HCT116 (cell line): ENCODE measurements around the gene MNAT1.

Source experiments
- CBX3 ChIP-seq: IDR thresholded peaks from 2 replicates; pipeline ENCODE4 v1.6.1; 2012; ENCODE audit warnings: low read depth
- EZH2 ChIP-seq: fragments of 200-600 bp; sonication (generic); IDR thresholded peaks from 2 replicates; pipeline ENCODE4 v1.6.1; 2017; ENCODE audit warnings: antibody characterized with exemption, mixed run types
- JUND ChIP-seq: IDR thresholded peaks from 2 replicates; pipeline ENCODE4 v1.6.1; 2012
- POLR2A ChIP-seq: IDR thresholded peaks from 2 replicates; pipeline ENCODE4 v1.7.0; 2011; ENCODE audit warnings: borderline replicate concordance; ENCODE audit not compliant: insufficient read depth, insufficient read length; ENCODE audit errors: extremely low read depth
- POLR2AphosphoS5 ChIP-seq: IDR thresholded peaks from 2 replicates; pipeline ENCODE4 v1.6.1; 2011; ENCODE audit warnings: mild to moderate bottlenecking, low read depth, low read length, moderate library complexity
- RAD21 ChIP-seq: IDR thresholded peaks from 2 replicates; pipeline ENCODE4 v1.6.1; 2012; ENCODE audit warnings: low read depth, mild to moderate bottlenecking
- SIN3A ChIP-seq: IDR thresholded peaks from 2 replicates; pipeline ENCODE4 v1.6.1; 2012; ENCODE audit warnings: low read depth
- TCF7L2 ChIP-seq: IDR thresholded peaks from 2 replicates; pipeline ENCODE4 v1.7.0; 2011; ENCODE audit warnings: borderline replicate concordance, inconsistent platforms; ENCODE audit not compliant: insufficient read depth, insufficient read length; ENCODE audit errors: extremely low read depth
- YY1 ChIP-seq: IDR thresholded peaks from 2 replicates; pipeline ENCODE4 v1.6.1; 2011; ENCODE audit warnings: low read length, low read depth, moderate library complexity, mild to moderate bottlenecking; ENCODE audit not compliant: insufficient replicate concordance; ENCODE audit errors: extremely low read depth
- ZNF274 ChIP-seq: fragments of 200-500 bp; sonication (Bioruptor generic); IDR thresholded peaks from 2 replicates; pipeline ENCODE4 v1.6.1; 2014; ENCODE audit warnings: mild to moderate bottlenecking, low read depth, low read length, inconsistent platforms
- TF ChIP-seq, protein P1 (sequence below): IDR thresholded peaks from 2 replicates; pipeline ENCODE4 v1.6.1; 2012; ENCODE audit warnings: low read depth
- TF ChIP-seq, protein P2 (sequence below), 3 experiments: fragments of 200-600 bp in 1 of 3; sonication (generic) in 1 of 3; IDR thresholded peaks in 2 of 3; conservative IDR thresholded peaks in 1 of 3; 2 replicates each; pipeline ENCODE4 v1.5.1; 2012 to 2017; ENCODE audit warnings: low read depth in 2 of 3, low read length in 2 of 3, antibody characterized with exemption in 1 of 3, borderline replicate concordance in 1 of 3, control low read depth in 1 of 3, mild to moderate bottlenecking in 1 of 3, mixed read lengths in 1 of 3, mixed run types in 1 of 3, moderate library complexity in 1 of 3; ENCODE audit not compliant: insufficient read depth in 1 of 3
- TF ChIP-seq, protein P3 (sequence below): IDR thresholded peaks from 2 replicates; pipeline ENCODE4 v1.6.1; 2012

DNA sequence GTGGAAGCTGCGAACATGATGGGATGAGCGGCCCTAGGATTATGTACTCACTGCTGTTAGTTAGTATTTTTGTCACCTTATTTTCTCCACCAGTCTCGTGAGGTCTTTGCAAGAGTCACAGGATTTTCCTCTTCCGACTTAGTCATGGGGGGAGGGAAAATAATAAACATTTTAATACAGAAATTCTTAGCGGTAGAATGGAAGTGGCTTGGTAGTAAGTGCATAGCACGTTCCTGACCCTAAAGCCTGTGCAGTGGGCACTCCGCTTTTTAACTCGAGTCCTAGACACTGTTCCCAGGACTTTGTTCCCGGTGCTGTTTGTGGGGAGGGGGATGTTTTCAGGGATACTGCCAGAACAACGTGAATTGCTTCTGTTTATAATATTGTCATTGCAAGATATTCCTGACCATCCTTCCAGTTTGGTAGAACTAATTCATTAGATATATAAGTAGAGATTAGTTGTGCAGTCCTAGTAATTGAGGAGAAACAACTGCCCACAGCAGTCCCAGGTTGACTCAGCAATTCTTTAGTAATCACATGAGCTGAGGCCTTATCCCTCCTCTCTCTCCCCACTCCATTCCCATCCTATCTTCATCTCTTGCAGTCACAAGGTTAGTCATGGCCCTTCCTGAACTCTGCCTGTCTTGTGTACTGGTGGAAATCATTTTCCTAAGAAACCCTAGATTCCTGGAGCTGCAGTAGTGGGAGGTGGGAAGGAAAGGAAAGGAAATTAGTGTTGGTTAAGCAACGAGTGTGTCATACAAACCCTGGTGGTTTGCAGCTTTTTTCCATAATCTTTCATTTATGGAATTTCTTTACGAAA is 247.3 kb downstream of the MNAT1 start:
- TF ChIP-seq POLR2AphosphoS5: no peak
- TF ChIP-seq, protein P1, sequence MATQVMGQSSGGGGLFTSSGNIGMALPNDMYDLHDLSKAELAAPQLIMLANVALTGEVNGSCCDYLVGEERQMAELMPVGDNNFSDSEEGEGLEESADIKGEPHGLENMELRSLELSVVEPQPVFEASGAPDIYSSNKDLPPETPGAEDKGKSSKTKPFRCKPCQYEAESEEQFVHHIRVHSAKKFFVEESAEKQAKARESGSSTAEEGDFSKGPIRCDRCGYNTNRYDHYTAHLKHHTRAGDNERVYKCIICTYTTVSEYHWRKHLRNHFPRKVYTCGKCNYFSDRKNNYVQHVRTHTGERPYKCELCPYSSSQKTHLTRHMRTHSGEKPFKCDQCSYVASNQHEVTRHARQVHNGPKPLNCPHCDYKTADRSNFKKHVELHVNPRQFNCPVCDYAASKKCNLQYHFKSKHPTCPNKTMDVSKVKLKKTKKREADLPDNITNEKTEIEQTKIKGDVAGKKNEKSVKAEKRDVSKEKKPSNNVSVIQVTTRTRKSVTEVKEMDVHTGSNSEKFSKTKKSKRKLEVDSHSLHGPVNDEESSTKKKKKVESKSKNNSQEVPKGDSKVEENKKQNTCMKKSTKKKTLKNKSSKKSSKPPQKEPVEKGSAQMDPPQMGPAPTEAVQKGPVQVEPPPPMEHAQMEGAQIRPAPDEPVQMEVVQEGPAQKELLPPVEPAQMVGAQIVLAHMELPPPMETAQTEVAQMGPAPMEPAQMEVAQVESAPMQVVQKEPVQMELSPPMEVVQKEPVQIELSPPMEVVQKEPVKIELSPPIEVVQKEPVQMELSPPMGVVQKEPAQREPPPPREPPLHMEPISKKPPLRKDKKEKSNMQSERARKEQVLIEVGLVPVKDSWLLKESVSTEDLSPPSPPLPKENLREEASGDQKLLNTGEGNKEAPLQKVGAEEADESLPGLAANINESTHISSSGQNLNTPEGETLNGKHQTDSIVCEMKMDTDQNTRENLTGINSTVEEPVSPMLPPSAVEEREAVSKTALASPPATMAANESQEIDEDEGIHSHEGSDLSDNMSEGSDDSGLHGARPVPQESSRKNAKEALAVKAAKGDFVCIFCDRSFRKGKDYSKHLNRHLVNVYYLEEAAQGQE: no peak
- no peak for TF ChIP-seq EZH2
- TF ChIP-seq TCF7L2: no peak
- TF ChIP-seq, protein P2, sequence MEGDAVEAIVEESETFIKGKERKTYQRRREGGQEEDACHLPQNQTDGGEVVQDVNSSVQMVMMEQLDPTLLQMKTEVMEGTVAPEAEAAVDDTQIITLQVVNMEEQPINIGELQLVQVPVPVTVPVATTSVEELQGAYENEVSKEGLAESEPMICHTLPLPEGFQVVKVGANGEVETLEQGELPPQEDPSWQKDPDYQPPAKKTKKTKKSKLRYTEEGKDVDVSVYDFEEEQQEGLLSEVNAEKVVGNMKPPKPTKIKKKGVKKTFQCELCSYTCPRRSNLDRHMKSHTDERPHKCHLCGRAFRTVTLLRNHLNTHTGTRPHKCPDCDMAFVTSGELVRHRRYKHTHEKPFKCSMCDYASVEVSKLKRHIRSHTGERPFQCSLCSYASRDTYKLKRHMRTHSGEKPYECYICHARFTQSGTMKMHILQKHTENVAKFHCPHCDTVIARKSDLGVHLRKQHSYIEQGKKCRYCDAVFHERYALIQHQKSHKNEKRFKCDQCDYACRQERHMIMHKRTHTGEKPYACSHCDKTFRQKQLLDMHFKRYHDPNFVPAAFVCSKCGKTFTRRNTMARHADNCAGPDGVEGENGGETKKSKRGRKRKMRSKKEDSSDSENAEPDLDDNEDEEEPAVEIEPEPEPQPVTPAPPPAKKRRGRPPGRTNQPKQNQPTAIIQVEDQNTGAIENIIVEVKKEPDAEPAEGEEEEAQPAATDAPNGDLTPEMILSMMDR (IDR thresholded peaks at IDR 0.05 in 2 of 3, conservative IDR thresholded peaks at IDR 0.05 in 1 of 3; ENCODE audit: borderline replicate concordance in 1 of 3, insufficient read depth in 1 of 3, low read depth in 2 of 3, low read length in 2 of 3): no peak
- TF ChIP-seq POLR2A: no peak
- no peak for TF ChIP-seq ZNF274
- TF ChIP-seq JUND: no peak
- no peak for TF ChIP-seq RAD21
- no peak for TF ChIP-seq CBX3
- TF ChIP-seq SIN3A: no peak
- no peak for TF ChIP-seq YY1
- TF ChIP-seq, protein P3, sequence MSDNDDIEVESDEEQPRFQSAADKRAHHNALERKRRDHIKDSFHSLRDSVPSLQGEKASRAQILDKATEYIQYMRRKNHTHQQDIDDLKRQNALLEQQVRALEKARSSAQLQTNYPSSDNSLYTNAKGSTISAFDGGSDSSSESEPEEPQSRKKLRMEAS: no peak
